Osteoblast (primary cell): ENCODE data around the gene MFF. TPM values are rescaled to one million over a fixed set of nuclear protein-coding genes. Genes with fewer than 3 reads are reported as not detected.
"Not testable (repeated sequence)": the region's sequence is repeated elsewhere in the genome, so short reads cannot be mapped to it uniquely, and the experiment has no call there.

Experiments used
- DNase-seq: peaks from one replicate; pipeline ENCODE4 v3.0.0; 2011; ENCODE audit warnings: low spot score, mixed read lengths; ENCODE audit not compliant: insufficient read length; ENCODE audit errors: missing footprints
- H2AFZ ChIP-seq: 2 replicates; pipeline ENCODE4 v1.6.0; 2011; ENCODE audit warnings: mild to moderate bottlenecking, low read length
- H3K27ac ChIP-seq: 2 replicates; pipeline ENCODE4 v1.5.1; 2011; ENCODE audit warnings: mild to moderate bottlenecking, low read depth, low read length, moderate library complexity
- H3K27me3 ChIP-seq: 2 replicates; pipeline ENCODE4 v1.6.0; 2012; ENCODE audit warnings: mild to moderate bottlenecking, control low read depth, inconsistent platforms, low read length, moderate library complexity; ENCODE audit not compliant: insufficient read depth
- H3K36me3 ChIP-seq: 2 replicates; pipeline ENCODE4 v1.5.1; 2011; ENCODE audit warnings: mild to moderate bottlenecking, low read length, control low read depth, moderate library complexity; ENCODE audit not compliant: insufficient read depth
- H3K4me1 ChIP-seq: 2 replicates; pipeline ENCODE4 v1.5.1; 2011; ENCODE audit warnings: mild to moderate bottlenecking, low read length, control low read depth, moderate library complexity; ENCODE audit not compliant: insufficient read depth
- H3K4me2 ChIP-seq: 2 replicates; pipeline ENCODE4 v1.6.0; 2011; ENCODE audit warnings: mild to moderate bottlenecking, low read length; ENCODE audit not compliant: insufficient read depth
- H3K4me3 ChIP-seq: fragments of 200-600 bp; sonication (generic); 3 replicates; pipeline ENCODE4 v1.5.1; 2012; ENCODE audit warnings: mild to moderate bottlenecking, low read length, inconsistent platforms; ENCODE audit not compliant: insufficient read depth
- H3K79me2 ChIP-seq: 2 replicates; pipeline ENCODE4 v1.6.0; 2012; ENCODE audit warnings: mild to moderate bottlenecking, low read length, control low read depth, inconsistent platforms; ENCODE audit not compliant: insufficient read depth
- H3K9me3 ChIP-seq: 2 replicates; pipeline ENCODE4 v1.5.1; 2011; ENCODE audit warnings: low read depth, low read length, control low read depth
- H4K20me1 ChIP-seq: 2 replicates; pipeline ENCODE4 v1.6.0; 2012; ENCODE audit warnings: mild to moderate bottlenecking, low read length, control low read depth; ENCODE audit not compliant: insufficient read depth
- CTCF ChIP-seq: IDR thresholded peaks from 2 replicates; pipeline ENCODE4 v1.5.1; 2011; ENCODE audit warnings: mild to moderate bottlenecking, low read depth, low read length, moderate library complexity; ENCODE audit errors: extremely low read depth
- total RNA-seq: library from RNA; depleted of rRNA; stranded (reverse); fragments of >200 nt; gene quantifications from 2 replicates; pipeline ENCODE4 v1.2.3, GENCODE V29; 2012

The MFF gene
- total RNA-seq, 1 donor, result 101 TPM

GRCh38 chr2:227378371-227378782 lies 53.3 kb downstream of the MFF start:
- Histone ChIP-seq H3K4me1 (peaks cover 42% of the 10 kb centered on the region), H3K27ac (peak overlapping the region; percentile 56), H3K4me2 (peak overlapping the region; percentile 1), H3K36me3 (no peaks in the 10 kb centered on the region), H2AFZ (no peak overlapping the region), H3K27me3 (no peaks in the 10 kb centered on the region), H3K79me2 (no peaks in the 10 kb centered on the region), H4K20me1 (no peaks in the 10 kb centered on the region), H3K4me3 (no peak overlapping the region), H3K9me3 (no peaks in the 10 kb centered on the region)
- DNase-seq, result peak; percentile 73
- no peak for TF ChIP-seq CTCF

GRCh38 chr2:227379095-227379494 lies 54.0 kb downstream of the MFF start, which contains the start of gene TM4SF20:
Gene TM4SF20 (minus strand): TSS chr2:227379306. CDS start chr2:227379268, 38 bp downstream.
- peak within 1 kb of the TSS; percentile 56 for H3K27ac ChIP-seq
- H3K79me2 ChIP-seq, result no peaks in the 10 kb centered on the region
- no peaks in the 10 kb centered on the region for H3K9me3 ChIP-seq
- no peak for TF ChIP-seq CTCF
- no peak for DNase-seq
- H4K20me1 ChIP-seq, result no peaks in the 10 kb centered on the region
- H3K4me1 ChIP-seq, result peaks cover 38% of the 10 kb centered on the region
- H3K4me2 ChIP-seq, result peak within 1 kb of the TSS; percentile 1
- H3K36me3 ChIP-seq, result no peaks in the 10 kb centered on the region
- H3K4me3 ChIP-seq, result no peak within 1 kb of the TSS
- no peaks in the 10 kb centered on the region for H3K27me3 ChIP-seq
- H2AFZ ChIP-seq, result no peak within 1 kb of the TSS

GRCh38 chr2:227382241-227382835 lies 57.3 kb downstream of the MFF start:
- H3K4me3 ChIP-seq, result not testable (repeated sequence)
- peaks cover 24% of the 10 kb centered on the region for H3K4me1 ChIP-seq

GRCh38 chr2:227383686-227384085 lies 58.6 kb downstream of the MFF start:
- H3K4me1 ChIP-seq, result peaks cover 15% of the 10 kb centered on the region
- peak overlapping the region; percentile 34 for H3K4me2 ChIP-seq
- no peaks in the 10 kb centered on the region for H3K79me2 ChIP-seq
- no peak overlapping the region for H3K27ac ChIP-seq
- no peaks in the 10 kb centered on the region for H4K20me1 ChIP-seq
- no peak for TF ChIP-seq CTCF
- no peak overlapping the region for H3K4me3 ChIP-seq
- no peaks in the 10 kb centered on the region for H3K27me3 ChIP-seq
- no peaks in the 10 kb centered on the region for H3K36me3 ChIP-seq
- H2AFZ ChIP-seq, result peak overlapping the region; percentile 47
- no peaks in the 10 kb centered on the region for H3K9me3 ChIP-seq
- DNase-seq, result no peak

More at GRCh38 chr2:227382241-227382835, 57.3 kb downstream of the MFF start:
- not testable (repeated sequence) for H2AFZ ChIP-seq, DNase-seq, H4K20me1 ChIP-seq, H3K79me2 ChIP-seq, H3K27ac ChIP-seq, H3K27me3 ChIP-seq, H3K36me3 ChIP-seq, H3K4me2 ChIP-seq, H3K9me3 ChIP-seq
